Ascending aorta (tissue), 2 donors: ENCODE measurements around the gene GAS2L1. TPM values are rescaled to one million over a fixed set of nuclear protein-coding genes. Genes with fewer than 3 reads are reported as not detected.

Source experiments
- DNase-seq, 2 donors: peaks; one replicate each; pipeline ENCODE4 v3.0.0-alpha.2; 2019; ENCODE audit warnings: low spot score in 2 of 2
- H3K27ac ChIP-seq, 2 donors: fragments of 200-600 bp; sonication (generic); one replicate each; pipeline ENCODE4 v1.5.1; 2016 to 2017; ENCODE audit warnings: mild to moderate bottlenecking in 1 of 2
- H3K27me3 ChIP-seq: fragments of 200-600 bp; sonication (generic); one replicate; pipeline ENCODE4 v1.5.1; 2017
- H3K36me3 ChIP-seq, 2 donors: fragments of 200-600 bp; sonication (generic); one replicate each; pipeline ENCODE4 v1.5.1; 2016
- H3K4me1 ChIP-seq, 2 donors: fragments of 200-600 bp; sonication (generic); one replicate each; pipeline ENCODE4 v1.5.1; 2016 to 2017; ENCODE audit warnings: mild to moderate bottlenecking in 1 of 2
- H3K4me3 ChIP-seq, 2 donors: fragments of 200-600 bp; sonication (generic); one replicate each; pipeline ENCODE4 v1.5.1; 2016 to 2017; ENCODE audit warnings: mild to moderate bottlenecking in 1 of 2
- H3K9me3 ChIP-seq, 2 donors: fragments of 200-600 bp; sonication (generic); one replicate each; pipeline ENCODE4 v1.5.1; 2016
- CTCF ChIP-seq, 3 experiments: fragments of 200-600 bp in 2 of 3; fragments of 450-650 bp in 1 of 3; sonication (generic) in 2 of 3; IDR thresholded peaks; one replicate each; pipeline ENCODE4 v1.5.1; 2016 to 2019; ENCODE audit warnings: antibody characterized with exemption in 3 of 3, mild to moderate bottlenecking in 1 of 3, moderate library complexity in 1 of 3
- intact Hi-C: fragments of 100-400 bp; cut with DNase I; formaldehyde crosslinking; loops from one replicate; pipeline ENCODE4 v1.15.1; 2023
- total RNA-seq: library from RNA; depleted of rRNA; stranded (reverse); fragments of >200 nt; gene quantifications from one replicate; pipeline ENCODE4 v1.1.0, GENCODE V29; 2016

The GAS2L1 gene
- total RNA-seq, 1 donor from 2014 or later, result 99.3 TPM

- Histone ChIP-seq H3K27me3 (peaks cover 13% of the 10 kb centered on the region), H3K4me1 (peaks cover 35 to 58% of the 10 kb centered on the region in 2 donors), H3K9me3 (no peaks in the 10 kb centered on the region), H3K36me3 (no peaks in the 10 kb centered on the region), H3K4me3 (no peak overlapping the region), H3K27ac (no peak overlapping the region)
- no peak for TF ChIP-seq CTCF (IDR thresholded peaks at IDR 0.05)
- no peak for DNase-seq
- intact Hi-C loops, result no loop called here
Measured at GRCh38 chr22:29312218-29313125, 6.0 kb downstream of the GAS2L1 start.

DNA sequence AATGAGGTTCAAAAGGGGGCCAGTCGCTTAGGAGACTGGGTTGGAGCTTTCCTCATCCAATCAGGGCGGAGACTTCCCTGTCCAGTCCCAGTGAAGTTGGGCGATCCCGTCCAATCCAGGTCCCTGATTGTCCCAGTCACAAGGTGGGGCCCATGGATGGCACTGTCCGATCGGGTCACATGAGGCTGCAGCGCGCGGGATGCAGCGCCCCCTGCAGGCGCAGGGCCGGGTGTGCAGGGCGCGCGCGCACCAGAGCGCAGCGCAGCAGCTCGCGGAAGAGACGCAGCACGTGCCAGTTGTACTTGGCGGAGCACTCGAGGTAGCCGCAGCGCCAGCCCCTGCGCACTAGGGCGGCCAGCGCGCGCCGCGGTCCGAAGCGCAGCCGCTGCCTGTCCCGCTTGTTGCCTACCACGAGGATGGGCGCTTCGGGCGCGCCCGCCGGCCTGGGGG, 6.7 kb downstream of the GAS2L1 start:
- Histone ChIP-seq H3K4me1 (peaks cover 31 to 52% of the 10 kb centered on the region in 2 donors), H3K4me3 (peak overlapping the region in 1 of 2 donors; percentile 26)

DNA sequence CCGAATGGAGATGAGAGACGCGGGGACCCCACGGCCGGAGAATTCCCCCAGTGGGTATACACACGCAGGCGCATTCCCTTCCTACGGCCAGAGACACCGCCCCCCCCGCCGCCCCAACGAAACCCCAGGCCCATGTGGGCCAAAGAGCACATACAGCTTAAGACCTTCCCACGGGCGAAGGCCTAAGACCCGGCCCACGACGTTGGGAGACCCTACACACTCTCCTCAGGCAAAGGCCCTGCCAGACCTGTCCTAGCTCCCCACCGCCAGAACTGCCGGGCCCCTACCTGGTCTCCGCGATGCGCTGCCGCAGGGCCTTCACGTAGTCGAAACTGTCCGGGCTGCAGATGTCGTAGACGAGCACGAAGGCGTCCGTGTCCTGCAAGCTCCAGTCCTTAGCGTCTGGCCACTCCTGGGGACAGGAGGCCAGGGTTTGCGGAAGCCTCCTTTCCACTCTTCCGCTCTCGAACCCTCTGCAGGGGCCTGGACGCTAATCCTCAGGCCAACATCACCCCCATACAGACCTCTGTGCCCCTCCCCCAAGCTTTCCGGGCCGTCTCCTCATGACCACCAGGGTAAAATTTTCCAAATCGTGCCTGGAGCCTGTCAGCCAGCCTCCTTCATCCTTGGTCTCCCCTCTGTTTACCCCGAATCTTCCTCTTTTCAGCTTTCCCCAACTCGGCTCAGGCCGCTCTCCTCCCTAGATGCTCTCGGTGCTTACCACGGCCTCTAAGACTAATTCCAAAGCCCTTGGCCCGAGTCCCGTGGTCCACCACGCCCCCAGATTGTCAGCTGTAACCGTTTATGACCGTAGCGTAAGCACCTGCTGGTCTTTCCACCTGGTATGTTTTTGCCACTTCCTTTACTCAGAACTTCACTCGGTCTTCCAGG, 7.4 kb downstream of the GAS2L1 start:
- H3K36me3 ChIP-seq, result no peaks in the 10 kb centered on the region
- no peak for DNase-seq
- intact Hi-C loops, result loop anchor here (2.0 kb wide), 1 partner anchor 29 kb away; no protein-coding TSS in a partner anchor
- H3K4me1 ChIP-seq, result peaks cover 24 to 45% of the 10 kb centered on the region in 2 donors
- H3K4me3 ChIP-seq, result peak overlapping the region in 1 of 2 donors; percentile 26
- H3K9me3 ChIP-seq, result no peaks in the 10 kb centered on the region
- no peak for TF ChIP-seq CTCF (IDR thresholded peaks at IDR 0.05)
- no peak overlapping the region for H3K27ac ChIP-seq
- peaks cover 13% of the 10 kb centered on the region for H3K27me3 ChIP-seq

More for the DNA sequence above, 6.7 kb downstream of the GAS2L1 start:
- Histone ChIP-seq H3K36me3 (no peaks in the 10 kb centered on the region), H3K27me3 (peaks cover 13% of the 10 kb centered on the region), H3K9me3 (no peaks in the 10 kb centered on the region), H3K27ac (no peak overlapping the region)
- no peak for DNase-seq
- intact Hi-C loops, result no loop called here
- TF ChIP-seq CTCF (IDR thresholded peaks at IDR 0.05), result peak; percentile 61 to 64 (median 62)

DNA sequence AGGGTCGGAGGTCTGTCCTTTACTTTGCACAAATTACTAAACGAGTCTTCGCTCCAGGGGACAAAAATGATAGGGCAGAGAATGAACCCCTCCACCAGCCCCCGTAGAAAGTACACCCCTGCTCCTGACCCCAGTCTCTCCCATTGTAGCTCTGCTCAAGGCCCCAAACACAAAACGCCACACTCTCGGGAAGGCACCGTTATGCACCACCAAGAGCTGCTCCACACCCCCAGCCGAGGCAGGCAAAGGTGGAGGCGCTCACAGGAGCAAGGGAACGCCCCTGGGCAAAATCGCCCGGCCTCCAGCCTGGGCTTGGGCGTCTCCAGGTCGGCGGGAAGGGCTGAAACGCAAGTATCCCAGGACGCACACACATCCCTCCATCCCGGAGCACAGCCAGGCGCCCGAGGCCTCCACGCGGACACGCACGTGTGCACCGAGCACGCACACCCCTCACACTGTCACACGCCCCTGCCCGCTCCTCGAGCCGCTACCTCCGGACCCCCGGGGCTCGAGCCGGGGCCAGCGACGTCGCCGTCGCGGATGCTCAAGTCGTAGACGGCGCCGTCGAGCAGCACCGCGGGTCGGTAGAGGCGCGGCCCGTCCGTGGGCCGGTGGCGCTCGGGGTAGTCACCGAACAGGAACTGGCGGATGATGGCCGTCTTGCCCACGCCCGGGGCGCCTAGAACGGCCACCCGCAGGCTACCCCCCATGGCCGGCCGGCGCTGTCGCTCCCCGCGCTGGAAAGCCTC, 8.3 kb downstream of the GAS2L1 start:
- DNase-seq, result no peak
- TF ChIP-seq CTCF (IDR thresholded peaks at IDR 0.05), result no peak
- H3K4me3 ChIP-seq, result peak overlapping the region; percentile 55 to 59
- peaks cover 15 to 38% of the 10 kb centered on the region in 2 donors for H3K4me1 ChIP-seq
- H3K27me3 ChIP-seq, result peaks cover 13% of the 10 kb centered on the region
- intact Hi-C loops, result loop anchor here (2.0 kb wide), 1 partner anchor 28 kb away; no protein-coding TSS in a partner anchor
- H3K36me3 ChIP-seq, result no peaks in the 10 kb centered on the region
- no peaks in the 10 kb centered on the region for H3K9me3 ChIP-seq
- H3K27ac ChIP-seq, result no peak overlapping the region
